Liver (tissue), 9 donors: ENCODE measurements around the gene TUT4. TPM values are rescaled to one million over a fixed set of nuclear protein-coding genes. Genes with fewer than 3 reads are reported as not detected.

Source experiments
- DNase-seq: peaks from one replicate; pipeline ENCODE4 v3.0.0-alpha.2; 2017; ENCODE audit warnings: low spot score
- H3K27ac ChIP-seq, 2 donors: one replicate each; pipeline ENCODE4 v1.7.0; 2013; ENCODE audit warnings: inconsistent platforms in 2 of 2, low read length in 2 of 2, control low read depth in 1 of 2, low read depth in 1 of 2, mild to moderate bottlenecking in 1 of 2
- H3K27me3 ChIP-seq, 4 donors: one replicate each; pipeline versions ENCODE4 v1.6.1 to v1.7.0; 2013; ENCODE audit warnings: low read length in 3 of 4, inconsistent platforms in 1 of 4, mild to moderate bottlenecking in 1 of 4, moderate library complexity in 1 of 4; ENCODE audit not compliant: control insufficient read depth in 4 of 4, insufficient read depth in 4 of 4
- H3K36me3 ChIP-seq, 4 donors: one replicate each; pipeline versions ENCODE4 v1.6.1 to v1.7.0; 2013; ENCODE audit warnings: low read length in 3 of 4, mild to moderate bottlenecking in 3 of 4, low read depth in 1 of 4, moderate library complexity in 1 of 4; ENCODE audit not compliant: control insufficient read depth in 4 of 4, insufficient read depth in 3 of 4
- H3K4me1 ChIP-seq, 4 donors: one replicate each; pipeline versions ENCODE4 v1.6.1 to v1.7.0; 2013; ENCODE audit warnings: low read length in 3 of 4, mild to moderate bottlenecking in 3 of 4, moderate library complexity in 1 of 4; ENCODE audit not compliant: control insufficient read depth in 4 of 4, insufficient read depth in 4 of 4
- H3K4me3 ChIP-seq, 3 donors: one replicate each; pipeline versions ENCODE4 v1.6.1 to v1.7.0; 2013; ENCODE audit warnings: low read length in 3 of 3, control low read depth in 1 of 3, low read depth in 1 of 3, mild to moderate bottlenecking in 1 of 3
- H3K9ac ChIP-seq, 2 donors: one replicate each; pipeline ENCODE4 v1.7.0; 2013; ENCODE audit warnings: low read length in 2 of 2, mild to moderate bottlenecking in 2 of 2, moderate library complexity in 2 of 2, control low read depth in 1 of 2, low read depth in 1 of 2
- H3K9me3 ChIP-seq, 4 donors: one replicate each; pipeline versions ENCODE4 v1.6.1 to v1.7.0; 2013; ENCODE audit warnings: low read length in 3 of 4; ENCODE audit not compliant: control insufficient read depth in 4 of 4
- EGR1 ChIP-seq, 2 donors: IDR thresholded peaks; 2 replicates each; pipeline ENCODE4 v1.6.1; 2016 to 2018; ENCODE audit warnings: antibody characterized with exemption in 2 of 2, low read depth in 2 of 2
- FOXA1 ChIP-seq: IDR thresholded peaks from 2 replicates; pipeline ENCODE4 v1.6.1; 2016; ENCODE audit warnings: antibody characterized with exemption
- FOXA2 ChIP-seq: IDR thresholded peaks from 2 replicates; pipeline ENCODE4 v1.6.1; 2016; ENCODE audit warnings: antibody characterized with exemption
- GABPA ChIP-seq, 2 donors: IDR thresholded peaks in 1 of 2; conservative IDR thresholded peaks in 1 of 2; 2 replicates each; pipeline ENCODE4 v1.6.1; 2016; ENCODE audit warnings: antibody characterized with exemption in 2 of 2, mild to moderate bottlenecking in 1 of 2, moderate library complexity in 1 of 2
- HNF4A ChIP-seq, 2 donors: conservative IDR thresholded peaks; 2 replicates each; pipeline ENCODE4 v1.6.1; 2016; ENCODE audit warnings: antibody characterized with exemption in 2 of 2, mild to moderate bottlenecking in 2 of 2
- HNF4G ChIP-seq: IDR thresholded peaks from 2 replicates; pipeline ENCODE4 v1.6.1; 2016; ENCODE audit warnings: antibody characterized with exemption
- JUND ChIP-seq, 2 donors: IDR thresholded peaks; 2 replicates each; pipeline ENCODE4 v1.6.1; 2016; ENCODE audit warnings: antibody characterized with exemption in 2 of 2
- NR2F2 ChIP-seq: IDR thresholded peaks from 2 replicates; pipeline ENCODE4 v1.6.1; 2016; ENCODE audit warnings: antibody characterized with exemption
- RAD21 ChIP-seq, 2 donors: IDR thresholded peaks; 2 replicates each; pipeline ENCODE4 v1.6.1; 2016; ENCODE audit warnings: antibody characterized with exemption in 2 of 2, mild to moderate bottlenecking in 2 of 2
- REST ChIP-seq: IDR thresholded peaks from 2 replicates; pipeline ENCODE4 v1.6.1; 2016; ENCODE audit warnings: antibody characterized with exemption, mild to moderate bottlenecking
- RXRA ChIP-seq, 2 donors: IDR thresholded peaks; 2 replicates each; pipeline ENCODE4 v1.6.1; 2017 to 2018; ENCODE audit warnings: antibody characterized with exemption in 2 of 2, mild to moderate bottlenecking in 1 of 2
- SP1 ChIP-seq: IDR thresholded peaks from 2 replicates; pipeline ENCODE4 v1.6.1; 2018; ENCODE audit warnings: antibody characterized with exemption, mild to moderate bottlenecking
- TAF1 ChIP-seq: conservative IDR thresholded peaks from 2 replicates; pipeline ENCODE4 v1.6.1; 2016; ENCODE audit warnings: antibody characterized with exemption, mild to moderate bottlenecking
- YY1 ChIP-seq: IDR thresholded peaks from 2 replicates; pipeline ENCODE4 v1.6.1; 2016; ENCODE audit warnings: antibody characterized with exemption, mild to moderate bottlenecking
- ZBTB33 ChIP-seq: IDR thresholded peaks from 2 replicates; pipeline ENCODE4 v1.6.1; 2016; ENCODE audit warnings: antibody characterized with exemption
- WGBS: extraction: QIAGEN DNeasy Blood & Tissue Kit; methylation state at CpG from one replicate; pipeline ENCODE4 v1.1.7; 2013; 5-methylcytosine and 5-hydroxymethylcytosine counted together
- polyA plus RNA-seq, 2 donors: library from polyadenylated mRNA; stranded (reverse) in 1 of 2; unstranded in 1 of 2; fragments of 200-250 nt in 1 of 2; fragments of >200 nt in 1 of 2; fragmentation: Nextera tagmentation in 1 of 2; extraction: Ambion mirVana in 1 of 2; gene quantifications; one replicate each; pipeline versions ENCODE4 v1.2.1 to v1.2.3, GENCODE V29; 2013 to 2015
- total RNA-seq, 2 donors: library from RNA; depleted of rRNA; stranded (reverse); fragments of >200 nt; gene quantifications; one replicate each; pipeline ENCODE4 v1.2.3, GENCODE V29; 2014
- TF ChIP-seq, protein P1 (sequence below): IDR thresholded peaks from 2 replicates; pipeline ENCODE4 v1.6.1; 2016; ENCODE audit warnings: antibody characterized with exemption
- TF ChIP-seq, protein P2 (sequence below): fragments of 150-350 bp; IDR thresholded peaks from 2 replicates; pipeline ENCODE4 v1.5.1; 2017; ENCODE audit warnings: improper control_type of control experiment, low read depth, low read length; ENCODE audit not compliant: missing input control
- TF ChIP-seq, protein P3 (sequence below): IDR thresholded peaks from 2 replicates; pipeline ENCODE4 v1.6.1; 2016; ENCODE audit warnings: antibody characterized with exemption
- donor health status: healthy.
- donor health status: healthy.
- donor health status: healthy.
- donor health status: healthy.
- donor health status: healthy.

The TUT4 gene
- total and polyA plus RNA-seq, 4 donors = 12.2 to 28.0 (median 24.0) TPM

DNA sequence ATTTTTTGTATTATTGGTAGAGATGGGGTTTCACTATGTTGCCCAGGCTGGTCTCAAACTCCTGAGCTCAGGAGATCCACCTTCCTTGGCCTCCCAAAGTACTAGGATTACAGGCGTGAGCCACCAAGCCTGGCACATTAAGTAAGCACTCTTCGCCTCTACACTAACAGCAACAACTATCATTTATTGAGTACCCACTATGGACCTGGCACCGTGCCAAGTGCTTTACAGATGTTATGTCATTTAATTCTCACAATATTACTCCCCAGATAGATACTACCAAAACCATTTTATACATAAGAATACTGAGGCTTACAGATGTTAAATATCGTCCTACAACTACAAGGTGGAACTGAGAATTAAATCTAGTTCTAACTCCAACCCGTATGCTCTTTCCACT lies 50.1 kb downstream of the TUT4 start:
- Histone ChIP-seq H3K9me3 (no peaks in the 10 kb centered on the region), H3K4me3 (no peak overlapping the region), H3K27me3 (no peaks in the 10 kb centered on the region), H3K36me3 (no peaks in the 10 kb centered on the region), H3K27ac (no peak overlapping the region), H3K4me1 (peaks cover 3 to 13% (median 10%) of the 10 kb centered on the region in 4 donors), H3K9ac (no peak overlapping the region)
- no peak for DNase-seq
- WGBS = 84% methylated on average over 5 of the region's 5 CpGs
- TF ChIP-seq REST = no peak
- TF ChIP-seq JUND (IDR thresholded peaks at IDR 0.05) = no peak
- TF ChIP-seq RXRA (IDR thresholded peaks at IDR 0.05) = no peak
- TF ChIP-seq SP1 = no peak
- no peak for TF ChIP-seq FOXA2
- no peak for TF ChIP-seq ZBTB33
- no peak for TF ChIP-seq NR2F2
- TF ChIP-seq FOXA1 = no peak
- no peak for TF ChIP-seq RAD21 (IDR thresholded peaks at IDR 0.05)

GRCh38 chr1:52487632-52488031 lies 65.3 kb downstream of the TUT4 start:
- TF ChIP-seq RXRA (IDR thresholded peaks at IDR 0.05) (no peak), JUND (IDR thresholded peaks at IDR 0.05) (no peak), YY1 (no peak), HNF4G (no peak), TAF1 (no peak), REST (no peak), ZBTB33 (no peak), SP1 (no peak), RAD21 (IDR thresholded peaks at IDR 0.05) (no peak), EGR1 (IDR thresholded peaks at IDR 0.05; ENCODE audit: low read depth in 2 of 2) (no peak), HNF4A (conservative IDR thresholded peaks at IDR 0.05) (no peak), FOXA1 (no peak), FOXA2 (no peak), GABPA (IDR thresholded peaks at IDR 0.05 in 1 of 2, conservative IDR thresholded peaks at IDR 0.05 in 1 of 2) (no peak), NR2F2 (no peak)
- TF ChIP-seq, protein P1, sequence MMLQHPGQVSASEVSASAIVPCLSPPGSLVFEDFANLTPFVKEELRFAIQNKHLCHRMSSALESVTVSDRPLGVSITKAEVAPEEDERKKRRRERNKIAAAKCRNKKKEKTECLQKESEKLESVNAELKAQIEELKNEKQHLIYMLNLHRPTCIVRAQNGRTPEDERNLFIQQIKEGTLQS = no peak
- TF ChIP-seq, protein P2, sequence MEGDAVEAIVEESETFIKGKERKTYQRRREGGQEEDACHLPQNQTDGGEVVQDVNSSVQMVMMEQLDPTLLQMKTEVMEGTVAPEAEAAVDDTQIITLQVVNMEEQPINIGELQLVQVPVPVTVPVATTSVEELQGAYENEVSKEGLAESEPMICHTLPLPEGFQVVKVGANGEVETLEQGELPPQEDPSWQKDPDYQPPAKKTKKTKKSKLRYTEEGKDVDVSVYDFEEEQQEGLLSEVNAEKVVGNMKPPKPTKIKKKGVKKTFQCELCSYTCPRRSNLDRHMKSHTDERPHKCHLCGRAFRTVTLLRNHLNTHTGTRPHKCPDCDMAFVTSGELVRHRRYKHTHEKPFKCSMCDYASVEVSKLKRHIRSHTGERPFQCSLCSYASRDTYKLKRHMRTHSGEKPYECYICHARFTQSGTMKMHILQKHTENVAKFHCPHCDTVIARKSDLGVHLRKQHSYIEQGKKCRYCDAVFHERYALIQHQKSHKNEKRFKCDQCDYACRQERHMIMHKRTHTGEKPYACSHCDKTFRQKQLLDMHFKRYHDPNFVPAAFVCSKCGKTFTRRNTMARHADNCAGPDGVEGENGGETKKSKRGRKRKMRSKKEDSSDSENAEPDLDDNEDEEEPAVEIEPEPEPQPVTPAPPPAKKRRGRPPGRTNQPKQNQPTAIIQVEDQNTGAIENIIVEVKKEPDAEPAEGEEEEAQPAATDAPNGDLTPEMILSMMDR = no peak
- TF ChIP-seq, protein P3, sequence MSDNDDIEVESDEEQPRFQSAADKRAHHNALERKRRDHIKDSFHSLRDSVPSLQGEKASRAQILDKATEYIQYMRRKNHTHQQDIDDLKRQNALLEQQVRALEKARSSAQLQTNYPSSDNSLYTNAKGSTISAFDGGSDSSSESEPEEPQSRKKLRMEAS = no peak

More at GRCh38 chr1:52487632-52488031, 65.3 kb downstream of the TUT4 start:
- no peaks in the 10 kb centered on the region for H3K9me3 ChIP-seq
- no peak overlapping the region for H3K9ac ChIP-seq
- no peaks in the 10 kb centered on the region for H3K4me1 ChIP-seq
- no peaks in the 10 kb centered on the region for H3K27me3 ChIP-seq
- 97% methylated on average over 2 of the region's 2 CpGs for WGBS
- H3K36me3 ChIP-seq = peaks cover 0 to 7% (median 4%) of the 10 kb centered on the region in 4 donors
- no peak for DNase-seq
- no peak overlapping the region for H3K4me3 ChIP-seq
- H3K27ac ChIP-seq = no peak overlapping the region
